NOMO-1 treated with DMSO at 0.1 percent for 48 hours (cell line): ENCODE results near the gene CCBE1.
"Not testable (repeated sequence)": the region's sequence is repeated elsewhere in the genome, so short reads cannot be mapped to it uniquely, and the experiment has no call there.

ENCODE experiments used
- DNase-seq: peaks from one replicate; lab custom pipeline; 2025; ENCODE audit not compliant: unreplicated experiment; lab: John Stamatoyannopoulos, UW

The CCBE1 gene

GRCh38 chr18:59685501-59685900 is 11.7 kb downstream of the CCBE1 start:
- no peak for DNase-seq

DNA sequence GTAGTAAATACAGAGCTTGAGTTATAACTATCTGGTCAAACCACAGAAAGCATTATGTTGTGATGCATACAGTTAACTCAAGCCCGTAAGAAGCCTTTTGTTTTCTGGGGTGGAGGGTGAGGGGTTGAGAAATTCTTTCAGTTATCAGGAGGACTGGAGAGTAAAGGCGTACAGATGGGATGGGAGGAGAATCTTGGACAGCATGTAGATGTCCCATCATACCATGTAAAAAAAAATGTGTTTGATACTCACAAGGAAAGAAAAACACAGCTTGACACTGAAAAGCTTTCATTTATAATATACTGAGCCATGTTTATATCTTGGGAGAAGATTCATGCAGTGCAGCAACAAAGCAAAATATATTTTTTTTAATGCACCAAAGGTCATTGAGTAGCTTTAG is 12.4 kb downstream of the CCBE1 start:
- no peak for DNase-seq

DNA sequence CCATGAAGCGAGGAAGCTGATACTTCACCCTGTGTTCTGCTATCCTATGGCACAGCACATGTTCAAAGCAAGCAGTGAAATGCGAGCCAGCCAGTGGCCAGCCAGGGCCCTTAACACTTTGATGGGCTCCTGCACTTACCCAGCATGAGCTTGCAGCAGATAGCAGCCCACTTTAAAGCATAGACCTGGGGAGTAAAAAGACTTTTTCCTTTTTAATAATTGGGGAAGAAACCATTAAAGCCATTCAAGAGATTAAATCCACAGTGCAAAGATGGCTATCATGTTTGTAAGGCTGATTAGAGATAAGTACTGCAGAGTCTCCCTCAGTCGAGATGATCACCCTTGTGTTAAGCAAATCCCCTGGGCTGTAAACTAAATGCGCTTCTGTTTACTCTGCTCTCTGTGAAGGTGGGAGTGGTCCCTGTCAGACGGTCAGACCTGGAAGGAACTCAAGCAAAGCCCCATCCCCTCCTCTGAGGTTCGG is 15.7 kb downstream of the CCBE1 start:
- DNase-seq: no peak

DNA sequence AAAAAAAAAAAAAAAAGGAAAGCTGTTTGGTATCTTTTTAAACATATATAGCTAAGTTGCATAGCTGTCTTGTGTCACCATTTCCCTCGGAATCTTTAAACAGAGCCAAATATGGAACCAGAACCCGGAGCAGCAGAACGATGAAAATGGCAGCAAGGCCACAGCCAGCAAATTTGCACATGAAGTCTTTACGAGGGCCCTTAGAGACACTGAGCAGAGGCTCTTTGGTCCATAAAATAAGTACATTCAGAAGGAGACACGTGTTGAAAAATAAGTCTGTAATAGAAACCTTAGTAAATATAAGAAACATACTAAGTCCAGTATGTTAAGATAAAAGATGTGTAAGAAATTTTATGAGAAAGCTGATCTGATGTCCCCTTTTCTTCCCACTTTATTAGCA is 16.2 kb downstream of the CCBE1 start:
- DNase-seq: no peak

GRCh38 chr18:59675346-59675745 is 21.9 kb downstream of the CCBE1 start:
- DNase-seq: no peak

- DNase-seq: no peak
Observed at GRCh38 chr18:59674903-59675270, 22.3 kb downstream of the CCBE1 start.

DNA sequence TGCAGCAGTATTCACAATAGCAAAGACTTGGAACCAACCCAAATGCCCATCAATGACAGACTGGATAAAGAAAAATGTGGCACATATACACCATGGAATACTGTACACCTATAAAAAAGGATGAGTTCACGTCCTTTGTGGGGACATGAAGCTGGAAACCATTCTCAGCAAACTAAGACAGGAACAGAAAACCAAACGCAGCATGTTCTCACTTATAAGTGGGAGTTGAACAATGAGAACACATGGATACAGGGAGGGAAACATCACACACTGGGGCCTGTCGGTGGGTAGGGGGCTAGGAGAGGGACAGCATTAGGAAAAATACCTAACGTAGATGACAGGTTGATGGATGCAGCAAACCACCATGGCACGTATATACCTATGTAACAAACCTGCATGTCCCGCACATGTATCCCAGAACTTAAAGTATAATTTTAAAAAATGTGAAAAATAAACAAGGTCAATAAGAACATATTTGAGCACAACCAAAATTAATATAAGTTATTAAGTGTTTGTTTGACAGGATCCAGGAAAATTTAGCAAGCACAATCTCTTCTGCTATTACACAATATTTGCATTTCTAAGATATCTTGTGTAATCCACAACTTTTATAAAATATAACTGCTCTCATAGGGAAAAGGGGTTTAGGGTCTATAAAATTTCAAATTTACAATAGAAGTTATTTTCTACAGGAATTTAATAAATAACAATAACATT is 22.9 kb downstream of the CCBE1 start:
- DNase-seq: no peak

DNA sequence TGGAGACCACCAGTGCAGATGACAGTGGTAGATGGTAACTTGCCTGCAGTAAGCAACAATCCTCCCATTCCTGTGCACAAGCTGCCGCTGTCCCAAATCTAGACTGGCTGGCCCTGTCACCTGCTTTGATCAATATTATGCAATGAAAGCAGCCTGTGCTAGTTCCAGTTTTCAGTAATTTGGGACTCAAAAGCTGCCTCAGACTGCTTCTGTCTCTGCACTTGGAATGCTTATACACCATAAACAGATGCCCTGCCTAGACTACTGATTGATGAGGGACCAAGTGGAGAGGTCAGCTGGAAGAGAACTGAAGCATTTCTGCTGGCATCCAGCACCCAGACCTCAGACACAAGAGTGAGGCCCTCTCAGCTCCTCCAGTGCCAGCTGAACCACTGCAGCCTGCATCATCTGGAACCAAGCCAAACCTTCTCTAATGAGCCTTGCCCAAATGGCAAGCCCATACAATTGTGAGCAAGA is 24.9 kb downstream of the CCBE1 start:
- DNase-seq: no peak

GRCh38 chr18:59671551-59671950 is 25.7 kb downstream of the CCBE1 start:
- no peak for DNase-seq

GRCh38 chr18:59669872-59670657 is 27.2 kb downstream of the CCBE1 start:
- no peak for DNase-seq

DNA sequence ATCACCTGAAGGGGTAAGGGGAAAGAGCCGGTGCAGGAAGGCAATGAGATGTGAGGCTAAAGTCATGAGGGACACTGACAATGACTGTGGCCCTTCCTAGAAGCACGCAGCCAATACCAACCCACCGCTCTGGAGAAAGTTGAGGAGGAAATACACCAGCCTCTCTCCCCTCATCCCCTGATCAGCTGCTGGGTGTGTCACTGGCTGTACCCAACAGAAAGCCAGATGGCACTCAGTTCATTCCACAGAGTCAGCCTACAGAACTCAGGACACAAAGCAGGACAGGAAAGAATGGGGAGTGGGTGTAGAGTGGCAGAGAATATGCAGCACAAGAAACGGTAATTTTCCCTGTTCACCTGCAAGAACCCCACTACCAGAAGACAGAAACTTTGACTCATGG is 29.7 kb downstream of the CCBE1 start:
- no peak for DNase-seq

GRCh38 chr18:59666007-59666402 is 31.2 kb downstream of the CCBE1 start:
- DNase-seq: not testable (repeated sequence)

- DNase-seq: no peak
Observed at GRCh38 chr18:59665057-59666006, 31.9 kb downstream of the CCBE1 start.

GRCh38 chr18:59664329-59664728 is 32.9 kb downstream of the CCBE1 start:
- no peak for DNase-seq

- no peak for DNase-seq
Observed at GRCh38 chr18:59663096-59663495, 34.1 kb downstream of the CCBE1 start.

- DNase-seq: no peak
Observed at GRCh38 chr18:59661891-59662701, 35.1 kb downstream of the CCBE1 start.

GRCh38 chr18:59660786-59661743 is 36.2 kb downstream of the CCBE1 start:
- DNase-seq: no peak

DNA sequence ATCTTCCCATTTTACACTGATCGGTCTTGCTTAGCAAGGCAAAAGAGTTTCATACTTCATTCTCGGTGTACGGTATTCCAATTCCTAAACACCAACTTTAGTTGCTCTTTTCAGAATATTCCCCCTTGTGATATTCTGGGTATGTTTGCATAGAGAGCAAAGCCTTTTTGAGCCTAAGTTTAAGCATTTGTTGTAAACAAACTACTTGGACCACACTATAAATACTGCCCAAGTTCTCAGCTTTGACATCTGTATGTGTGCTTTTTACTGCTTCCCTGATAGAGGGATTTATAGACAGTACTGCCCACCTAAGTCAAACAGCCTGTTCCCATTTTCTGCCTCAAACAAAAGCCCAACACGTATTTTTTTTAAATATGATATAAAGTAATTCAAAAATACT is 36.9 kb downstream of the CCBE1 start:
- no peak for DNase-seq

- DNase-seq: no peak
Observed at GRCh38 chr18:59659508-59660170, 37.6 kb downstream of the CCBE1 start.
